Osteoblast (primary cell): Measurements from ENCODE around the gene FOXF1. TPM values are rescaled to one million over a fixed set of nuclear protein-coding genes. Genes with fewer than 3 reads are reported as not detected.

ENCODE experiments used
- DNase-seq: peaks from one replicate; pipeline ENCODE4 v3.0.0; 2011; ENCODE audit warnings: low spot score, mixed read lengths; ENCODE audit not compliant: insufficient read length; ENCODE audit errors: missing footprints
- H2AFZ ChIP-seq: 2 replicates; pipeline ENCODE4 v1.6.0; 2011; ENCODE audit warnings: mild to moderate bottlenecking, low read length
- H3K27ac ChIP-seq: 2 replicates; pipeline ENCODE4 v1.5.1; 2011; ENCODE audit warnings: mild to moderate bottlenecking, low read depth, low read length, moderate library complexity
- H3K27me3 ChIP-seq: 2 replicates; pipeline ENCODE4 v1.6.0; 2012; ENCODE audit warnings: mild to moderate bottlenecking, control low read depth, inconsistent platforms, low read length, moderate library complexity; ENCODE audit not compliant: insufficient read depth
- H3K36me3 ChIP-seq: 2 replicates; pipeline ENCODE4 v1.5.1; 2011; ENCODE audit warnings: mild to moderate bottlenecking, low read length, control low read depth, moderate library complexity; ENCODE audit not compliant: insufficient read depth
- H3K4me1 ChIP-seq: 2 replicates; pipeline ENCODE4 v1.5.1; 2011; ENCODE audit warnings: mild to moderate bottlenecking, low read length, control low read depth, moderate library complexity; ENCODE audit not compliant: insufficient read depth
- H3K4me2 ChIP-seq: 2 replicates; pipeline ENCODE4 v1.6.0; 2011; ENCODE audit warnings: mild to moderate bottlenecking, low read length; ENCODE audit not compliant: insufficient read depth
- H3K4me3 ChIP-seq: fragments of 200-600 bp; sonication (generic); 3 replicates; pipeline ENCODE4 v1.5.1; 2012; ENCODE audit warnings: mild to moderate bottlenecking, low read length, inconsistent platforms; ENCODE audit not compliant: insufficient read depth
- H3K79me2 ChIP-seq: 2 replicates; pipeline ENCODE4 v1.6.0; 2012; ENCODE audit warnings: mild to moderate bottlenecking, low read length, control low read depth, inconsistent platforms; ENCODE audit not compliant: insufficient read depth
- H3K9me3 ChIP-seq: 2 replicates; pipeline ENCODE4 v1.5.1; 2011; ENCODE audit warnings: low read depth, low read length, control low read depth
- H4K20me1 ChIP-seq: 2 replicates; pipeline ENCODE4 v1.6.0; 2012; ENCODE audit warnings: mild to moderate bottlenecking, low read length, control low read depth; ENCODE audit not compliant: insufficient read depth
- total RNA-seq: library from RNA; depleted of rRNA; stranded (reverse); fragments of >200 nt; gene quantifications from 2 replicates; pipeline ENCODE4 v1.2.3, GENCODE V29; 2012
- TF ChIP-seq, protein P1 (sequence below): IDR thresholded peaks from 2 replicates; pipeline ENCODE4 v1.5.1; 2011; ENCODE audit warnings: mild to moderate bottlenecking, low read depth, low read length, moderate library complexity; ENCODE audit errors: extremely low read depth

Gene FOXF1
- total RNA-seq, 1 donor, result not detected

DNA sequence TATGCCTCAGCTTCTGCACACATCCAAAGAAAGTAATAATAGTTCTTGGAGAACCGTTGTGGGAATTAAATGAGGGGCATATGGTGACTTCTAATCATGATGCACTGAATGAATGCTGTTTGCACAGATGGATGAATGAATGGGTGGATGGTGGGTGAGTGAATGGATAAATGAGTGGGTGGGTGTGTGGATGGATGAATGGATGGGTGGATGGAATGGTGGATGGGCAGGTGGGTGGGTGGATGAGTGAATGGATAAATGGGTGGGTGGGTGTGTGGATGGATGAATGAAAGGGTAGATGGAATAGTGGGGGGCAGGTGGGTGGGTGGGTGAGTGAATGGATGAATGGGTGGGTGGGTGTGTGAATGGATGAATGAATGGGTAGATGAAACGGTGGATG is 44.9 kb upstream of the FOXF1 start:
- H3K4me3 ChIP-seq, result no peak overlapping the region
- H4K20me1 ChIP-seq, result peaks cover 3% of the 10 kb centered on the region
- H3K4me2 ChIP-seq, result no peak overlapping the region
- DNase-seq, result no peak
- no peak overlapping the region for H3K27ac ChIP-seq
- TF ChIP-seq, protein P1, sequence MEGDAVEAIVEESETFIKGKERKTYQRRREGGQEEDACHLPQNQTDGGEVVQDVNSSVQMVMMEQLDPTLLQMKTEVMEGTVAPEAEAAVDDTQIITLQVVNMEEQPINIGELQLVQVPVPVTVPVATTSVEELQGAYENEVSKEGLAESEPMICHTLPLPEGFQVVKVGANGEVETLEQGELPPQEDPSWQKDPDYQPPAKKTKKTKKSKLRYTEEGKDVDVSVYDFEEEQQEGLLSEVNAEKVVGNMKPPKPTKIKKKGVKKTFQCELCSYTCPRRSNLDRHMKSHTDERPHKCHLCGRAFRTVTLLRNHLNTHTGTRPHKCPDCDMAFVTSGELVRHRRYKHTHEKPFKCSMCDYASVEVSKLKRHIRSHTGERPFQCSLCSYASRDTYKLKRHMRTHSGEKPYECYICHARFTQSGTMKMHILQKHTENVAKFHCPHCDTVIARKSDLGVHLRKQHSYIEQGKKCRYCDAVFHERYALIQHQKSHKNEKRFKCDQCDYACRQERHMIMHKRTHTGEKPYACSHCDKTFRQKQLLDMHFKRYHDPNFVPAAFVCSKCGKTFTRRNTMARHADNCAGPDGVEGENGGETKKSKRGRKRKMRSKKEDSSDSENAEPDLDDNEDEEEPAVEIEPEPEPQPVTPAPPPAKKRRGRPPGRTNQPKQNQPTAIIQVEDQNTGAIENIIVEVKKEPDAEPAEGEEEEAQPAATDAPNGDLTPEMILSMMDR, result no peak
- no peaks in the 10 kb centered on the region for H3K79me2 ChIP-seq
- peaks cover 4% of the 10 kb centered on the region for H3K9me3 ChIP-seq
- no peaks in the 10 kb centered on the region for H3K36me3 ChIP-seq
- H3K4me1 ChIP-seq, result peaks cover 10% of the 10 kb centered on the region
- no peak overlapping the region for H2AFZ ChIP-seq
- H3K27me3 ChIP-seq, result peaks cover 34% of the 10 kb centered on the region

DNA sequence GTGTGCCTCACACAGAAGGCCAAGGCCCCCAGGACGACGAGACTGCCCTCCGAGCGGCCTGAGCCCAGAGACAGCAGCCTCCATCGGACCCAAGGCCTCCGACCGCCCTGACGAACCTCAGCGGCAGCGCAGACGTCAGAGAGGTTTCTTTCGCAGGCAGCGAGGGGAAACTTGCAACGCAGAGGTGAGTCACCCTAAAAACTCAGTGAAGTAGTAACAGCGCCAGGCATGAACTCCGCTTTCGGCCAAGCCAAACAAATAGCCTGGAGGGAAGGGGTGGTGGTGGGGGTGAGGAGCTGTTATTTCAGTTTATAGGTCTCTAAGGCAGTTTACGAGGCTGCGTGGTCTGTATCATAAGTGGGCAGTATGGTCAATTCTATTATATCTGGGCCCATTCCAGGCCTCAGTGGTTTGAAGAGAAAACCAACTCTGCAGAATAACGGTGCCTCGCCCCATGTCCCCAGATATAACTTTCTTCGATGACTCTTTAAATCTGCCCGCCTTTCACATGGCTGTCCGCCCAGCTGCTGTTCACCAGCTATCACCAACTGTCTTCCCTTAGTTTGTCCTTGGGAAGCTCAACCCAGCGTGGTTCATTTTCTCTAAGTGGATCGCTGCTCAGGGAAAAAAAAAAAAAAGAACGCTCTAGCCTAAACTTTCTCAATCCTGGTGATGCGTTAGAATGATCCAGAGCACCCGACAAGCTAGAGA is 43.5 kb upstream of the FOXF1 start:
- H3K27ac ChIP-seq, result peak overlapping the region; percentile 67
- peak; percentile 95 for DNase-seq
- H3K4me1 ChIP-seq, result peaks cover 10% of the 10 kb centered on the region
- peaks cover 3% of the 10 kb centered on the region for H4K20me1 ChIP-seq
- H2AFZ ChIP-seq, result no peak overlapping the region
- no peak overlapping the region for H3K4me3 ChIP-seq
- TF ChIP-seq, protein P1, result no peak
- H3K79me2 ChIP-seq, result no peaks in the 10 kb centered on the region
- peak overlapping the region; percentile 22 for H3K4me2 ChIP-seq
- H3K27me3 ChIP-seq, result peaks cover 39% of the 10 kb centered on the region
- H3K36me3 ChIP-seq, result no peaks in the 10 kb centered on the region
- H3K9me3 ChIP-seq, result no peaks in the 10 kb centered on the region

DNA sequence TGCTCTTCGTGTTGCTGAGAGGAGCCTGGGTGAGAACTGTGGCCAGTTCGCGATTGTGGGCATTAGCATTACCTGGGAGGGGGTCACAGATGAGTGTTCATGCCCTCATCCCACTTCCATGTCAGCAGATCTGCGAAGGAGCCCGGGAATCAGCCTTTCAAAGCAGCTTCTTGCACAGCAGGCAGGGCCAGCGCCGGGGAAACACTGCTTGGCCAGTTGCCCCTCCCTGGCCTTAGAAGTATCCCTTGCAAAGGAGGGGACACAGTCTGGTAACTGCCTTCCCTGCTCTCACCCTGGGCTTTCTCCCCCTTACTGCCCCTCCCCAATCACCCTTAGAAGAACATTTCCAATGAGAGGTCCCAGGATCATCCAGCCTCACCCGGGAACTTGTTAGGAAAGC is 42.8 kb upstream of the FOXF1 start:
- H3K9me3 ChIP-seq, result peaks cover 3% of the 10 kb centered on the region
- peaks cover 39% of the 10 kb centered on the region for H3K27me3 ChIP-seq
- no peaks in the 10 kb centered on the region for H3K36me3 ChIP-seq
- H3K4me1 ChIP-seq, result peaks cover 10% of the 10 kb centered on the region
- peak overlapping the region; percentile 22 for H3K4me2 ChIP-seq
- H2AFZ ChIP-seq, result no peak overlapping the region
- TF ChIP-seq, protein P1, result no peak
- no peaks in the 10 kb centered on the region for H3K79me2 ChIP-seq
- H3K27ac ChIP-seq, result no peak overlapping the region
- no peak for DNase-seq
- H4K20me1 ChIP-seq, result peaks cover 5% of the 10 kb centered on the region
- H3K4me3 ChIP-seq, result no peak overlapping the region

DNA sequence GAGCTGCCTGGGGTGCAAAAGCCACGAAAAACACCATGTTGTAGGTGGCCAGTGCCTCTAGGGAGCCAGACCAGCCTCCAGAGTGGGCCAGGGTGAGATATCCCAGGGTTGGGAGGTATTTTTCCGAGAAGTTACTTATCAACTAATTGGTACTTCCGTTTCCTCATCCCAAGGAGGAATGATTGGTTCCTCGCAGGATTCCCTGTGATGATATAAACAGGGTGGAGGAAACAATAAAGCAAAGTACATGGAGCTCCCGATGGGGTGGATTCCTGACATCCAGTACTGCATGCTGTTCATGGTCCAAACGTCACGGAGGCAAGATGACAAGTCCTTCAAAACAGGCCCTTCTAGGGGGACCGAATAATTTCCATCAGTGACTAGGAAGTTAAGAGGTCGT is 39.4 kb upstream of the FOXF1 start:
- DNase-seq, result no peak
- H3K4me1 ChIP-seq, result peaks cover 10% of the 10 kb centered on the region
- peaks cover 58% of the 10 kb centered on the region for H3K27me3 ChIP-seq
- TF ChIP-seq, protein P1, result no peak
- H3K4me3 ChIP-seq, result no peak overlapping the region
- no peak overlapping the region for H3K27ac ChIP-seq
- no peaks in the 10 kb centered on the region for H3K36me3 ChIP-seq
- peaks cover 2% of the 10 kb centered on the region for H4K20me1 ChIP-seq
- peaks cover 3% of the 10 kb centered on the region for H3K9me3 ChIP-seq
- no peak overlapping the region for H2AFZ ChIP-seq
- H3K4me2 ChIP-seq, result no peak overlapping the region
- no peaks in the 10 kb centered on the region for H3K79me2 ChIP-seq
